Fibroblast of lung (primary cell): ENCODE results near the gene OARD1.

Experiments
- EZH2 ChIP-seq: IDR thresholded peaks from 2 replicates; pipeline ENCODE4 v1.5.1; 2012; ENCODE audit warnings: low read length, control low read depth, mild to moderate bottlenecking; ENCODE audit errors: missing control alignments
- TF ChIP-seq, protein P1 (sequence below), 2 donors: IDR thresholded peaks in 1 of 2; conservative IDR thresholded peaks in 1 of 2; 1 replicate in 1 of 2; 2 replicates in 1 of 2; pipeline ENCODE4 v1.5.1; 2011 to 2012; ENCODE audit warnings: low read length in 2 of 2, control low read depth in 1 of 2, inconsistent platforms in 1 of 2, low read depth in 1 of 2, mild to moderate bottlenecking in 1 of 2

DNA sequence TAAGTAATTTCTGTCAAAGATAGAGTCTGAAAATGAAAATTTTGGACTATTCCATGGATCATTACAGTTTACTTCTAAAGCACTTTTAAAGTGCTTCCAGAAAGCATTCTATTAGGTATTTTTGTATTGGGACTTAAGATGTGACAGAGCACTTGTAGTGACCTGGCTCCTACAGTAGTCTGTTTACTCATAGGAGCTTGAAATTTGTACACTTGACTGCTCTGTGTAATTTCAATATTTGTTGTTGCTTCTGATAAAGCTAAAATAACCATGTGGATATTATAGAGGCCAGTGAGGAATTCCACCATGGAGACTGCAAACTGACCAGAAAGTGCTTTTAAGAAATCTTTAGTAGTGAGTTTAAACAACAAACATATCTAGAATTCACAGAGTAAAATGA, 10.9 kb upstream of the OARD1 start:
- TF ChIP-seq EZH2 = no peak
- TF ChIP-seq, protein P1, sequence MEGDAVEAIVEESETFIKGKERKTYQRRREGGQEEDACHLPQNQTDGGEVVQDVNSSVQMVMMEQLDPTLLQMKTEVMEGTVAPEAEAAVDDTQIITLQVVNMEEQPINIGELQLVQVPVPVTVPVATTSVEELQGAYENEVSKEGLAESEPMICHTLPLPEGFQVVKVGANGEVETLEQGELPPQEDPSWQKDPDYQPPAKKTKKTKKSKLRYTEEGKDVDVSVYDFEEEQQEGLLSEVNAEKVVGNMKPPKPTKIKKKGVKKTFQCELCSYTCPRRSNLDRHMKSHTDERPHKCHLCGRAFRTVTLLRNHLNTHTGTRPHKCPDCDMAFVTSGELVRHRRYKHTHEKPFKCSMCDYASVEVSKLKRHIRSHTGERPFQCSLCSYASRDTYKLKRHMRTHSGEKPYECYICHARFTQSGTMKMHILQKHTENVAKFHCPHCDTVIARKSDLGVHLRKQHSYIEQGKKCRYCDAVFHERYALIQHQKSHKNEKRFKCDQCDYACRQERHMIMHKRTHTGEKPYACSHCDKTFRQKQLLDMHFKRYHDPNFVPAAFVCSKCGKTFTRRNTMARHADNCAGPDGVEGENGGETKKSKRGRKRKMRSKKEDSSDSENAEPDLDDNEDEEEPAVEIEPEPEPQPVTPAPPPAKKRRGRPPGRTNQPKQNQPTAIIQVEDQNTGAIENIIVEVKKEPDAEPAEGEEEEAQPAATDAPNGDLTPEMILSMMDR (conservative IDR thresholded peaks at IDR 0.05 in 1 of 2, IDR thresholded peaks at IDR 0.05 in 1 of 2; ENCODE audit: low read depth in 1 of 2, low read length in 2 of 2) = no peak
